ENCODE results near the gene A2ML1.
"Not testable (repeated sequence)": the region's sequence is repeated elsewhere in the genome, so short reads cannot be mapped to it uniquely, and the experiment has no call there.

The A2ML1 gene

DNA sequence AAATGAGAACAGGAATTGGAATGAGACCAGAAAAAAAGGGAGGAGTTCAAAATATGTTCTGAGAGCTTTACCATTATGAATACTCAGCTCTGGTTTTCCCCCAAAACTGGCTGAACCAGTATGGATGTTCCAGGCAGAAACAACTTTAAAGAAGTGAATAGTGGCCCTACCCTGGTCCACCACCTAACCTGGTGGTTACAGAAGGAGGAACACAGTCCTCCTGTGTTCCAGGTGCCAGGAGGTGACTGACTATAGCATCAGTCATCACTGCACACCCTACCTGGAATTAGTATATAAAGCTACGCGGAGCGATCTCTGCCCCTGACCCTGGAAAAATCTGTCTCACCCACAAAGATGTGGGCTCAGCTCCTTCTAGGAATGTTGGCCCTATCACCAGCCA, at the start of gene A2ML1:
Gene A2ML1, plus strand, starts transcription at position 324 of the 400 bp plus-strand sequence. Its CDS starts 31 bp downstream, at position 355.
- DNase-seq: no peak

DNA sequence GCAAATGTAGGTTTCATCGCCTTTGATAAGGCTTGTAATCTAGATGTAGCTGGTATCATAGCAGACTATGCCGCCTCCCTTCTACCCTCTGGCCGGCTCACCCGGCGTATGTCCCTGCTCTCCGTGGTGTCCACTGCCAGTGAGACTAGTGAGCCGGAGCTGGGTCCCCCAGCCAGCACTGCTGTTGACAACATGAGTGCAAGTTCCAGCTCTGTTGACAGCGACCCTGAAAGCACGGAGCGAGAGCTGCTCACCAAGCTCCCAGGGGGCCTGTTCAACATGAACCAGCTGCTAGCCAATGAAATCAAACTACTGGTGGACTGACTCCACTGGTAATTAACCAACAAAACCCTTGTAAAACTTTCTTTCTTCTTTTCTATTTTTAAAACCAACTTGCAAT, 49.0 kb upstream of the A2ML1 start:
- DNase-seq: no peak

DNA sequence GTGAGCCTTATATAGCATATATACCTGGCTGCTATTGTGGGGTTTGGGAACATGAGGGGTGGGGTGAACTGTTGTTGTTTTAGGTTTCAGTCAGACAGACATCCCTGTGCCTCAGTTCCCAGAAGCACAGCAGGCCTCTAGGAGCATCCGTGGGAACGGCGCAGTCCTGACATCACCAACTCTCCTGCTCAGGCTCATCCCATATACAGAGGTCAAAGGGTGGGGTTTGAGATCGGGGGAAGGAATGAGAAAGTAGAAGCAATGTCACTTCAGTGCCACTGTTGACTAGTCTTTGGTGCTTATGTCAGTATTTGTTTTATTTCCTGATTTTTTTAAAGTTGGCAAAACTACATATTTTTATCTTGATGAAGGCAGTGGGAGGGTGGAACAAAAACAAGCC, 43.1 kb upstream of the A2ML1 start:
- DNase-seq: no peak

DNA sequence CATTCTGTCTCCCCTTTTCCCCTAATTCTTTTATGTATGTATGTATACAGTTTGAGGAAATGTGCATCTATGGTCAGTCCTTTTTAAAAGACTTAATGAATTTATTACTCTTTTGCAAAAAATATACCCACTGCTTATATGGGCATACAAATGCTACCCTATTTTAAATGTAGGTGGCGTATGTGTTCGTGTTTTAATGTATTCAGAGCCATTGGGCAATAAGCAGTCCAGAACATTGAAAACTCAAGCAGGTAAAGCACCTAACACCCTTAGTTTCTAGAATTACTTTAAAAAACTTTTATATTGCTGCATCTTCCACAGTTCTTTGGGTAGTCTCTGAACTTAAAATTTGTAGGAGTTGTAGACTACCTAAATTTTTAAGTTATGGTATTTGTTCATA, 42.6 kb upstream of the A2ML1 start:
- DNase-seq: no peak

DNA sequence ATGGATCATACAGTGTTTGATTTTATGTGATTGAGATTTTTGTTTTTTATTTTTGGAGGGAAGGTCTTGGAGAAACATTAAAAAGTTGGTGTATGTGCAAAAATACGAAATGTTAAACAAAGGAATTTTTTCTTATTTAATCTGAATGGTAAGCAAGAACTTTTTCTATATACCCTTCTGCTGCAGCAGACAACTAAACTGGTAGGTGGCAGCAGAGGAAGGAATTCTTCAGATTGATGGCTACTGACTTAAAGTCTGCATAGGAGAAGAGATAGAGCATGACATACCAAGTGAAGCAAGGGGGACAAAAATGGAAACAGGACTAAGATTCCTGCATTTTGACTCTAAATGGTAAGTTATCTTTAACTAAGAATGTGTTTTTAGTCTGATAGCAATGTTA, 42.0 kb upstream of the A2ML1 start:
- no peak for DNase-seq

DNA sequence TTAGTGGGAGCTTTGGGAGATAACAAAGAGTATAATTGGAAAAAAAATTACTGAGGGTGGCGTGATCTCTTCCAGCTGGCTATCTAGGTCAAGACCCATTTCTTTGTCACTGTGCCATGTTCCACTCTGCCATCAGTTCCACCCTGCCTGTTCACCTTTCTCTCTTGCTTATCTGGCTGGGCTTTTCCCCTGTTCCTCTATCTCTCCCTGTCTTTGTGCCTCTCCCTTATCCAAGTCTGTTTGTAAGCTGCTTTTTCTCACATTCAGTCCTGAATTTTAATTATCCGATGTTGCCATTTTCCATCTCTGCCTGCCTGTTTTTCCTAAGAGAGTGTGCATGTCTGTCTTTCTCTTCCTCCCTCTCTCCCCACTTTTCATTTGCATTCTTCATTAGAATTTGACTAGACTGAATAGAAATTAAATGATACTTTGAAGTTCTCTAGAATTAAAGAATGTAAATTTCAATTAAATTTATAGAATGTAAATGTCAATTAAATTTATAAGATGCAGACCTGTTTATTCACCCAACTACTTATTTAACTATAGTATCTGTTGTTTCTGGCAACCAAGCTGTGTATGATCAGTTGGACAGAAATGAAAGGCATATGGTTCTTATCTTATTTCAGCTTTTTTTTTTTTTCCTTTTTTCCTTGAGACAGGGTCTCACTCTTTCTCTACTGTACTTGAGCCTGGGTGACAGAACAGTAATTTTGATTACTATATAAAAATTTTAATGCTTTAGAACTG, 40.9 kb upstream of the A2ML1 start:
- no peak for DNase-seq

DNA sequence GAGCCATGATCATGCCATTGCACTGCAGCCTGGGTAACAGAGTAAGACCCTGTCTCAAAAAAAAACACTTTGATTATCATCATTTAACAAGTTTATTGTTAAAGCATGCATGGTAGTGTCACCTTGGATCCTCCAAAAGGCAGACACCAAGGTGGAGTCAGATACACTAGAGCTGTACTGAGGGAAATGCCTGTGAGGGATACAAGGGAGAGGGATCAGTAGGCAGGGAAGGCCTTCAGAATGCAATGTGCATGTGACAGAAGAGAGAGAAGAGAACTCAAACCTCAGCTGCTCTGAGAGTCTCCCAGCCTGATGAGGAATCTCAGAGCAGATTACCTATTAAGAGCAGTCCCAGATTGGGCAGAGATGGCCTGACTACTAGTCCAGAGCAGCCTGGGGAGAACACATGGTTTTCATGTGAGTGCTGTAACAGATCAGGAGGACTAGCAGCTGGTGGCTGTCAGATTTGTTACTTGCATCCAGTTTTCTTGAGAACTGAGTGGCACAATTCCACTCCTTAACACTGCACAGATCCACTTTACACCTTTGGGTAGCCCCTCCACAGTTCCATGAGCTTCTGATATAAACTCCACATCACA, 38.0 kb upstream of the A2ML1 start:
- DNase-seq: no peak

DNA sequence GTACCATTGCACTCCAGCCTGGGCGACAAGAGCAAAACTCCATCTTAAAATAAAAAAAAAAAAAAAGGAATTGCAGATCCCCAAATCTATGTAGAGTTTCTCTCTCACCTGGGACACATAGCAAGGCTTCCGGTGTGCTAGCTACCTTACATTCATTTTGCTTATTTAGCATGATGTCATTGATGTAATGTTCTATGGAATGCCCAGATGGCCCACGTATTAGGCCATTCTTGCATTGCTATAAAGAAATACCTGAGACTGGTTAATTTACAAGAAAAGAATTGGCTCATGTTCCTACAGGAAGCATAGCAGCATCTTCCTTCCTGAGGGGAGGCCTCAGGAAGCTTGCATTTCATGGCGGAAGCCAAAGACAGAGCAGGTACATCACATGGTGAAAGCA, 36.9 kb upstream of the A2ML1 start:
- no peak for DNase-seq

DNA sequence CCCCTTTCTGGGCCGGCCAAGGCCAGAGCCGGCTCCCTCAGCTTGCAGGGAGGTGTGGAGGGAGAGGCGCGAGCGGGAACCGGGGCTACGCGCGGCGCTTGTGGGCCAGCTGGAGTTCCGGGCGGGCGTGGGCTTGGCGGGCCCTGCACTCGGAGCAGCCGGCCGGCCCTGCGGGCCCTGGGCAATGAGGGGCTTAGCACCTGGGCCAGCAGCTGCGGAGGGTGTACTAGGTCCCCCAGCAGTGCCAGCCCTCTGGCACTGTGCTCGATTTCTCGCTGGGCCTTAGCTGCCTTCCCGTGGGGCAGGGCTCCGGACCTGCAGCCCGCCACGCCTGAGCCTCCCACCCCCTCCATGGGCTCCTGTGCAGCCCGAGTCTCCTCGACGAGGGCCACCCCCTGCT, 35.2 kb upstream of the A2ML1 start:
- not testable (repeated sequence) for DNase-seq

DNA sequence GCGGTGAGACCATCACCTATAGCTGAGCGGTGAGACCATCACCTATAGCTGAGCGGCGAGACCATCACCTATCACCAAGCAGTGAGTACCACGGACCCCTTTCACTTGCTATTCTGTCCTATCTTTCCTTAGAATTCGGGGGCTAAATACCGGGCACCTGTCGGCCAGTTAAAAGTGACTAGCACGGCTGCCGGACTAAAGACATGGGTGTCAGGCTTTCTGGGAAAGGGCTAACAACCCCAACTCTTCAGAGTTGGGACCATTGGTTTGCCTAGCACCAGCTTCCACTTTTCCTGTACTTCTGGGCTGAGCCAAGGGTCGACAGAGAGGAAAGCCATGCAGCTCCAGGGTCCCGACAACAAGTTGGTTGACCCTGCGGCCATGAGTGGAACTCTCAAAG, 33.7 kb upstream of the A2ML1 start:
- DNase-seq: not testable (repeated sequence)

DNA sequence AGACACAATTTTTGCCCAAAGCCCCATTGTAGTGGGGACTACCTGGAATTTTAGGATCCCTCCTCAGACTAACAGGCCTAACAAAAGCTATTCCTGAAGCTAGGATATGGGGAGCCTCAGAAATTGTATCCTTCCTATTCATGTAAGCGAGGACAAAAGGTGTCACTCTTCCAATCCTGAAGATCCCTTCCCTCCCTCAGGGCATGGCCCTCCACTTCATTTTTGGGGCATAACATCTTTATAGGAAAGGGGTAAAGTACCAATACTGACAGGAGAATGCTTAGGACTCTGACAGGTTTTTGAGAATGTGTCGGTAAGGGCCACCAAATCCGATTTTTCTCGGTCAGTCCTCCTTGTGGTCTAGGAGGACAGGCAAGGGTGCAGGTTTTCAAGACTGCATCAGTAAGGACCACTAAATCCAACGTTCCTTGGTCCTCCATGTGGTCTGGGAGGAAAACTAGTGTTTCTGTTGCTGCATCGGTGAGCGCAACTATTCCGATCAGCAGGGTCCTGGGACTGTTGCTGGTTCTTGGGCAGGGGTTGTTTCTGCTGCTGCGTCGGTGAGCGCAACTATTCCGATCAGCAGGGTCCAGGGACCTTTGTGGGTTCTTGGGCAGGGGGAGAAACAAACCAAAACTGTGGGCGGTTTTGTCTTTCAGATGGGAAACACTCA, 32.9 kb upstream of the A2ML1 start:
- DNase-seq: not testable (repeated sequence)

DNA sequence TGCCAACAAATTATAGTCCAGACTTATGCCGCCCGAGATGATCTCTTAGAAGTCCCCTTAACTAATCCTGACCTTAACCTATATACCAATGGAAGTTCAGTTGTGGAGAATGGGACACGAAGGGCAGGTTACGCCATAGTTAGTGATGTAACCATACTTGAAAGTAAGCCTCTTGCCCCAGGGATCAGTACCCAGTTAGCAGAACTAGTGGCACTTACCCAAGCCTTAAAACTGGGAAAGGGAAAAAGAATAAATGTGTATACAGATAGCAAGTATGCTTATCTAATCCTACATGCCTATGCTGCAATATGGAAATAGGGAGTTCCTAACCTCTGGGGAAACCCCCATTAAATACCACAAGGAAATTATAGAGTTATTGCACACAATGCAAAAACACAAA, 29.2 kb upstream of the A2ML1 start:
- DNase-seq: not testable (repeated sequence)

DNA sequence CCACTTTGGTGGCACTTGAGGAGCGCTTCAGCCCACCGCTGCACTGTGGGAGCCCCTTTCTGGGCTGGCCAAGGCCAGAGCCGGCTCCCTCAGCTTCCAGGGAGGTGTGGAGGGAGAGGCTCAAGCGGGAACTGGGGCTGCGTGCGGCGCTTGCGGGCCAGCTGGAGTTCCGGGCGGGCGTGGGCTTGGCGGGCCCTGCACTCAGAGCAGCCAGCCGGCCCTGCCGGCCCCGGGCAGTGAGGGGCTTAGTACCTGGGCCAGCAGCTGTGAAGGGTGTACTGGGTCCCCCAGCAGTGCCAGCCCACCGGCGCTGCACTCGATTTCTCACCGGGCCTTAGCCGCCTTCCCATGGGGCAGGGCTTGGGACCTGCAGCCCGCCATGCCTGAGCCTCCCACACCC, 27.8 kb upstream of the A2ML1 start:
- not testable (repeated sequence) for DNase-seq

DNA sequence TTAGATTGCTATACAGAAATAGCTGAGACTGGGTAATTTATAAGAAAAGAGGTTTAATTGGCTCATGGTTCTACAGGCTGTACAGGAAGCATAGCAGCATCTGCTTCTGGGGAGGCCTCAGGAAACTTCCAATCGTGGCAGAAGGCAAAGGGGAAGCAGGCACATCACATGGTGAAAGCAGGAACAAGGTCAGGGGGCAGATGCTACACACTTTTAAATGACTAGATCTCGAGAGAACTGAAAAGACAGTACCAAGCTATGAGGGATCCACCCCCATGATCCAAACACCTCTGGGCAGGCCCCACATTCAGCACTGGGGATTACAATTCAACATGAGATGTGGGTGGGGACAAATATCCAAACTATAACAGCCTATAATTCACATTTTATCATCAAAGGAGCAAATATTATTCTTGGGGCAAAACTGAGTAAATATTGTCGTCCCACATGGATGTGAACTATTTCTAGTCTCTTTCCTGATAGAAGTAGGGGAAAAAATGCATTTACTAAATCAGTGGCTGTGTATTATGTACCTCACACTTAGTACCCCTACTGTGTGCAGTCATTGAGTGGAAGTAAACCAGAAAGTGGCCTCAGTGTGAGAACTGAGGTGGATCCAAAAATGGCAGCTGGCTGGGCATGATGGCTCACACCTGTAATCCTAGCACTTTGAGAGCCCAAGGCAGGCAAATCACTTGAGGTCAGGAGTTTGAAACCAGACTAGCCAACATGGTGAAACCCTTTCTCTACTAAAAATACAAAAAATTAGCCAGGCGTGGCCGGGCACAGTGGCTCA, 25.4 kb upstream of the A2ML1 start:
- no peak for DNase-seq

DNA sequence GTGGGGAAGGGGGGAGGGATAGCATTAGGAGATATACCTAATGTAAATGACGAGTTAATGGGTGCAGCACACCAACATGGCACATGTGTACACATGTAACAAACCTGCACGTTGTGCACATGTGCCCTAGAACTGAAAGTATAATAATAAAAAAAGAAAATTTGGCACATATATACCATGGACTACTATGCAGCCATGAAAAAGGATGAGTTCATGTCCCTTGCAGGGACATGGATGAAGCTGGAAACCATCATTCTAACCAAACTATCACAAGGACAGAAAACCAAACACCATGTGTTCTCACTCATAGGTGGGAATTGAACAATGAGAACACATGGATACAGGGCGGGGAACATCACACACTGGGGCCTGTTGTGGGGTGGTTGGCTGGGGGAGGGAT, 21.2 kb upstream of the A2ML1 start:
- DNase-seq: not testable (repeated sequence)

DNA sequence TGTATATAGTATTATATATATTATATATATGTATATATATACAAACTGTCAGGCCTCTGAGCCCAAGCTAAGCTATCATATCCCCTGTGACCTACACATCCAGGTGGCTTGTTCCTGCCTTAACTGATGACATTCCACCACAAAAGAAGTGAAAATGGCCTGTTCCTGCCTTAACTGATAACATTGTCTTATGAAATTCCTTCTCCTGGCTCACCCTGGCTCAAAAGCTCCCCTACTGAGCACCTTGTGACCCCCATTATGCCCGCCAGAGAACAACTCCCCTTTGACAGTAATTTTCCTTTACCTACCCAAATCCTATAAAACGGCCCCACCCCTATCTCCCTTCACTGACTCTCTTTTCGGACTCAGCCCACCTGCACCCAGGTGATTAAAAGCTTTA, 17.6 kb upstream of the A2ML1 start:
- not testable (repeated sequence) for DNase-seq

DNA sequence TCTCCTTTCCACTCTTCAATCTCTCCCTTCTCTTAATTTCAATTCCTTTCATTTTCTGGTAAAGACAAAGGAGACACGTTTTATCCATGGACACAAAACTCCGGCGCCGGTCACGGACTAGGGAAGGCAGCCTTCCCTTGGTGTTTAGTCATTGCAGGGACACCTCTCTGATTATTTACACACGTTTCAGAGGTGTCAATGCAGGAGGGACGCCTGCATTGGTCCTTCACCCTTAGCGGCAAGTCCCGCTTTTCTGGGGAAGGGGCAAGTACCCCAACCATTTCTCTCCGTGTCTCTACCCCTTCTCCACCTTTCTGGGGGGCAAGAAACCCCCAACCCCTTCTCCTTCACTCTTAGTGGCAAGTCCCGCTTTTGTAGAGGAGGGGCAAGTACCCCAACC, 16.9 kb upstream of the A2ML1 start:
- not testable (repeated sequence) for DNase-seq

DNA sequence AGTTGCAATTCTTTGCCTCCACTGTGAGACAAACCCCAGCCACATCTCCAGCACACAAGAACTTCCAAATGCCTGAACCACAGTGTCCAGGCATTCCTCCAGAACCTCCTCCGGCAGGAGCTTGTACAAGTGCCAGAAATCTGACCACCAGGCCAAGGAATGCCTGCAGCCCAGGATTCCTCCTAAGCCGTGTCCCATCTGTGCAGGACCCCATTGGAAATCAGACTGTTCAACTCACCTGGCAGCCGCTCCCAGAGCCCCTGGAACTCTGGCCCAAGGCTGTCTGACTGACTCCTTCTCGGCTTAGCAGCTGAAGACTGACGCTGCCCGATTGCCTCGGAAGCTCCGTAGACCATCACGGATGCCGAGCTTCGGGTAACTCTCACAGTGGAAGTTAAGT, 15.3 kb upstream of the A2ML1 start:
- DNase-seq: not testable (repeated sequence)

DNA sequence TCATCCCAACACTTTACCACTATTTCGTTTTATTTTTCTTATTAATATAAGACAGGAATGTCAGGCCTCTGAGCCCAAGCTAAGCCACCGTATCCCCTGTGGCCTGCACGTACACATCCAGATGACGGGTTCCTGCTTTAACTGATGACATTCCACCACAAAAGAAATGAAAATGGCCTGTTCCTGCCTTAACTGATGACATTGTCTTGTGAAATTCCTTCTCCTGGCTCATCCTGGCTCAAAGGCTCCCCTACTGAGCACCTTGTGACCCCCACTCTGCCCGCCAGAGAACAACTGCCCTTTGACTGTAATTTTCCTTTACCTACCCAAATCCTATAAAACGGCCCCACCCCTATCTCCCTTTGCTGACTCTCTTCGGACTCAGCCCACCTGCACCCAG, 12.3 kb upstream of the A2ML1 start:
- not testable (repeated sequence) for DNase-seq

DNA sequence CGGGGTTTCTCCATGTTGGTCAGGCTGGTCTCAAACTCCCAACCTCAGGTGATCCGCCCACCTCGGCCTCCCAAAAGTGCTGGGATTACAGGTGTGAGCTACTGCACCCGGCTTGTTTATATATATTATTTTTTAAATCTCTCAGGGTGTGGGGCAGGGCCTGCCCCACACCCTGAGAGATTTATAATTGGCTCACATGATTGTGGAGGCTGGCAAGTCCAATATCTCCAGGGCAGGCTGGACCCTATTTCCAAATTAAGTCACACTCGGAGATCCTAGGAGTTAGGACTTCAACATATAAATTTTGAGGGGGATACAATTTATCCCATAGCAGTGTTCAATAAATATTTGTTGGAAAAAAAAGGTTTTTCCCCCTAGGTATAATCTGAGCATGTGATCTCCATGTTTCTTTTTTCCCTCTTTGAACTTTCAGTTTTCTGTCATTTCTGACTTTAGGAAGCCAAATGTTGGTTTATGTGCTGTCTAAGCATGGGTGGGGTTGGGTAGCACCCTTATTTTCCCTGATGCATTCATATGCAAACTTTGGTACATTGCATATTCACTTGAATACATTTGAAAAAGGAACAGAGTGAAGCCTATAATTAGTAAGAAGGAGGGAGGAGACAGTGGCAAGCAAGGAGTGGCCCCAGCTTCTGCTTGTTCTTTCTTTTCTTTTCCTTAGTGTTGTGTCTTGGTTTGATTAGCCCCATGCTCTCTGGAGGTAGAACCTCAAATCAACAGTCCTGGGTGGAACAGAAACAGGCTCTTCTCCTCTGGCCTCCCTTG, 8.7 kb upstream of the A2ML1 start:
- DNase-seq: no peak

DNA sequence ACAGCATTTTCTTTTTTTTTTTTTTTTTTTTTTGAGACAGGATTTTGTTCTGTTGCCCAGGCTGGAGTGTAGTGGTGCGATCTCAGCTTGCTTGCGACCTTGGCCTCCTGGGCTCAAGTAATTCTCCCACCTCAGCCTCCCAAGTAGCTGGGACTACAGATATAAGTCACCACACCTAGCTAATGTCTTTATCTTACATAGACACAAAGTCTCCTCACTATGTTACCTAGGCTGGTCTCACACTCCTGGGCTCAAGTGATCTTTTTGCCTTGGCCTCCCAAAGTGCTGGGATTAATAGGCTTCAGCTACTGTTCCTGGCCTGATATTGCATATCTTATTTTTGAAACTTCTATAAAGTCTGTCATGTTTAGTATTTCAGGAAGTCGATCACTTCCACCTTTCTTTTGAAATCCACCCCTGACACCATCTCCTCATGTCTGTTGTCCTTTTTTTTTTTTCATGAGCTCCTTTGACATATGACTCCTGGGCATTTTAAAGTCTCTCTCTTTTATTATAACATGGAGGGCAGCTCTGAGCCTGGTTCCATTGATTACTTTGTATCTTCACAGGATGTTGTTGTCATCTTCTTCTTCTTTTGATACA, 5.9 kb upstream of the A2ML1 start:
- DNase-seq: no peak

DNA sequence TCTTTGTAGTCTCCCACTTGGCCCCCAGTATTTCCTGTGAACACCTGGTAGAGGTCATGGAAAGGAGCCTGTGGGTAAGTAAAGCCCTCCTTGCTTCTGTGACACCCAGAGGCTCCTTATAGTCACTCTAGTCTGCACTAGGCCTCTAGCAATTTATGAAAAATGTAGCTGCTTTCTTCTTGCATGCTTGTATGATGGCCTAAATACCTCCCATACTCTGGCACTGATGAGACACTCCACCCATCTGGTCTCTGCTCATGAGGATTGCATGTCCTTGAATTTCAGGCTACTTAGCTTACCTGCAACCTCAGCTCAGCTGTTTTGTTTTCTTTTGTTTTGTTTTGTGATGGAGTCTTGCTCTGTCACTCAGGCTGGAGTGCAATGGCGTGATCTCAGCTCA, 4.6 kb upstream of the A2ML1 start:
- DNase-seq: no peak

Data from NCI-H1694 (cell line).